Endothelial cell (in vitro differentiated cells): ENCODE results near the gene PRSS22. TPM values are rescaled to one million over a fixed set of nuclear protein-coding genes. Genes with fewer than 3 reads are reported as not detected.

Experiments
- DNase-seq: peaks from one replicate; pipeline ENCODE4 v3.0.0; 2021; ENCODE audit warnings: low spot score
- H3K27ac Mint-ChIP-seq: one replicate; pipeline ENCODE4 v1.8.0; 2021; ENCODE audit warnings: mixed read lengths, inconsistent platforms; ENCODE audit not compliant: unreplicated experiment
- H3K27me3 Mint-ChIP-seq: one replicate; pipeline ENCODE4 v1.8.0; 2021; ENCODE audit warnings: mild to moderate bottlenecking, moderate library complexity, mixed read lengths, inconsistent platforms; ENCODE audit not compliant: unreplicated experiment
- H3K36me3 Mint-ChIP-seq: one replicate; pipeline ENCODE4 v1.8.0; 2021; ENCODE audit warnings: mild to moderate bottlenecking, low read depth, mixed read lengths, inconsistent platforms; ENCODE audit not compliant: unreplicated experiment
- H3K4me1 Mint-ChIP-seq: one replicate; pipeline ENCODE4 v1.8.0; 2021; ENCODE audit warnings: mild to moderate bottlenecking, mixed read lengths, inconsistent platforms; ENCODE audit not compliant: unreplicated experiment
- H3K4me3 Mint-ChIP-seq: one replicate; pipeline ENCODE4 v1.8.0; 2021; ENCODE audit warnings: mild to moderate bottlenecking, mixed read lengths, inconsistent platforms; ENCODE audit not compliant: unreplicated experiment
- H3K9me3 Mint-ChIP-seq: one replicate; pipeline ENCODE4 v1.8.0; 2021; ENCODE audit warnings: mixed read lengths, inconsistent platforms; ENCODE audit not compliant: unreplicated experiment
- CTCF ChIP-seq: fragments of 200-600 bp; sonication (generic); IDR thresholded peaks from one replicate; pipeline ENCODE4 v1.5.0; 2021; ENCODE audit warnings: antibody characterized with exemption; ENCODE audit not compliant: unreplicated experiment
- total RNA-seq: library from RNA; stranded (reverse); fragmentation: NEBNext Ultra II Directional; extraction: Animal tissue kit (Norgen Biotek cat#: 25700); gene quantifications from one replicate; pipeline ENCODE4 v1.2.1, GENCODE V29; 2021; ENCODE audit not compliant: unreplicated experiment

Gene PRSS22
- total RNA-seq, 1 donor from 2014 or later, result 0.59 TPM

GRCh38 chr16:2815299-2815771, 42.6 kb downstream of the PRSS22 start:
- Mint-ChIP-seq H3K27ac (no peak overlapping the region), H3K4me3 (no peak overlapping the region), H3K9me3 (no peaks in the 10 kb centered on the region), H3K36me3 (no peaks in the 10 kb centered on the region), H3K4me1 (no peaks in the 10 kb centered on the region), H3K27me3 (peaks cover 10% of the 10 kb centered on the region)
- no peak for TF ChIP-seq CTCF
- DNase-seq, result no peak

- no peak overlapping the region for H3K27ac Mint-ChIP-seq
- H3K4me3 Mint-ChIP-seq, result no peak overlapping the region
- no peaks in the 10 kb centered on the region for H3K36me3 Mint-ChIP-seq
- no peak for TF ChIP-seq CTCF
- peaks cover 10% of the 10 kb centered on the region for H3K27me3 Mint-ChIP-seq
- H3K4me1 Mint-ChIP-seq, result no peaks in the 10 kb centered on the region
- no peak for DNase-seq
- H3K9me3 Mint-ChIP-seq, result no peaks in the 10 kb centered on the region
These were observed 43.2 kb downstream of the PRSS22 start for GRCh38 chr16:2814551-2815298.

- no peak overlapping the region for H3K27ac Mint-ChIP-seq
- DNase-seq, result no peak
These were observed 44.2 kb downstream of the PRSS22 start for GRCh38 chr16:2813771-2814221.

GRCh38 chr16:2811703-2812471, 46.1 kb downstream of the PRSS22 start:
- H3K36me3 Mint-ChIP-seq, result no peaks in the 10 kb centered on the region
- no peak for TF ChIP-seq CTCF
- H3K27me3 Mint-ChIP-seq, result peaks cover 7% of the 10 kb centered on the region
- no peaks in the 10 kb centered on the region for H3K9me3 Mint-ChIP-seq
- H3K4me3 Mint-ChIP-seq, result no peak overlapping the region
- H3K4me1 Mint-ChIP-seq, result no peaks in the 10 kb centered on the region
- no peak for DNase-seq
- no peak overlapping the region for H3K27ac Mint-ChIP-seq

More at GRCh38 chr16:2813771-2814221, 44.2 kb downstream of the PRSS22 start:
- H3K9me3 Mint-ChIP-seq, result no peaks in the 10 kb centered on the region
- H3K27me3 Mint-ChIP-seq, result peaks cover 7% of the 10 kb centered on the region
- no peaks in the 10 kb centered on the region for H3K36me3 Mint-ChIP-seq
- no peak for TF ChIP-seq CTCF
- H3K4me3 Mint-ChIP-seq, result no peak overlapping the region
- H3K4me1 Mint-ChIP-seq, result no peaks in the 10 kb centered on the region
